ENCODE measurements around the gene CDH26. TPM values are rescaled to one million over a fixed set of nuclear protein-coding genes. Genes with fewer than 3 reads are reported as not detected.

CDH26 gene
- total RNA-seq, 2 experiments from 2014 or later = 1.0 to 1.7 TPM

GRCh38 chr20:60057123-60057865 lies 99.1 kb downstream of the CDH26 start:
- Mint-ChIP-seq H3K27me3 (no peaks in the 10 kb centered on the region), H3K4me1 (ENCODE audit: low read depth) (peaks cover 37% of the 10 kb centered on the region), H3K9me3 (no peaks in the 10 kb centered on the region), H3K4me3 (peak overlapping the region; percentile 64), H3K27ac (peak overlapping the region; percentile 87), H3K36me3 (ENCODE audit: low read depth) (no peaks in the 10 kb centered on the region)
- peak; percentile 76 for TF ChIP-seq CTCF (IDR thresholded peaks at IDR 0.05)
- intact Hi-C loops (cut with micrococcal nuclease) = loop anchor here (10.0 kb wide), 1 partner anchor 112 kb away; the partner anchor contains the start of genes FAM217B and PPP1R3D
- peak; percentile 81 for DNase-seq
- ATAC-seq = peak; percentile 71
- ChIA-PET POLR2A (interaction anchor here (1.0 to 2.1 kb wide), 3 partner anchors 26 to 123 kb away, joined by 3 to 6 read pairs (median 3); partner anchors contain the start of genes FAM217B and PPP1R3D), CTCF (interaction anchor here (0.7 to 4.3 kb wide), 23 partner anchors 8 to 1172 kb away, joined by 3 to 24 read pairs (median 4); partner anchors contain the start of genes FAM217B, PPP1R3D and SYCP2)

GRCh38 chr20:60057866-60058807 lies 99.9 kb downstream of the CDH26 start:
- Mint-ChIP-seq H3K27ac (peak overlapping the region; percentile 87), H3K4me1 (ENCODE audit: low read depth) (peaks cover 37% of the 10 kb centered on the region), H3K27me3 (no peaks in the 10 kb centered on the region), H3K36me3 (ENCODE audit: low read depth) (no peaks in the 10 kb centered on the region), H3K9me3 (no peaks in the 10 kb centered on the region), H3K4me3 (peak overlapping the region; percentile 29)
- no peak for TF ChIP-seq CTCF (IDR thresholded peaks at IDR 0.05)
- DNase-seq (peak; percentile 53), ATAC-seq (peak; percentile 45)
- POLR2A ChIA-PET = interaction anchor here (1.1 to 2.1 kb wide), 2 partner anchors 26 to 118 kb away, joined by 3 to 6 read pairs; partner anchors contain the start of genes FAM217B and PPP1R3D
- CTCF ChIA-PET = interaction anchor here (0.7 to 4.3 kb wide), 22 partner anchors 8 to 1171 kb away, joined by 3 to 24 read pairs (median 4); partner anchors contain the start of genes FAM217B, PPP1R3D and SYCP2
- intact Hi-C loops (cut with micrococcal nuclease) = loop anchor here (10.0 kb wide), 1 partner anchor 113 kb away; the partner anchor contains the start of genes FAM217B and PPP1R3D

- no peak for TF ChIP-seq CTCF (IDR thresholded peaks at IDR 0.05)
- ATAC-seq = no peak
- H3K9me3 Mint-ChIP-seq = no peaks in the 10 kb centered on the region
- DNase-seq = no peak
- H3K4me1 Mint-ChIP-seq (ENCODE audit: low read depth) = peaks cover 43% of the 10 kb centered on the region
- H3K4me3 Mint-ChIP-seq = no peak overlapping the region
- H3K27ac Mint-ChIP-seq = peak overlapping the region; percentile 87
- no peaks in the 10 kb centered on the region for H3K36me3 Mint-ChIP-seq (ENCODE audit: low read depth)
- no peaks in the 10 kb centered on the region for H3K27me3 Mint-ChIP-seq
- ChIA-PET POLR2A (no interaction called here), CTCF (interaction anchor here (1.1 to 4.3 kb wide), 5 partner anchors 79 to 203 kb away, joined by 3 to 24 read pairs (median 7); partner anchors contain the start of genes FAM217B and PPP1R3D)
- intact Hi-C loops (cut with micrococcal nuclease) = loop anchor here (10.0 kb wide), 1 partner anchor 114 kb away; the partner anchor contains the start of genes FAM217B and PPP1R3D
These were observed 100.7 kb downstream of the CDH26 start for GRCh38 chr20:60058879-60059278.

GRCh38 chr20:60060006-60060557 lies 101.9 kb downstream of the CDH26 start:
- Mint-ChIP-seq H3K27ac (no peak overlapping the region), H3K9me3 (no peaks in the 10 kb centered on the region), H3K4me3 (no peak overlapping the region), H3K36me3 (ENCODE audit: low read depth) (no peaks in the 10 kb centered on the region), H3K4me1 (ENCODE audit: low read depth) (peaks cover 41% of the 10 kb centered on the region), H3K27me3 (no peaks in the 10 kb centered on the region)
- intact Hi-C loops (cut with micrococcal nuclease) = no loop called here
- POLR2A ChIA-PET = no interaction called here
- ATAC-seq = no peak
- no peak for TF ChIP-seq CTCF (IDR thresholded peaks at IDR 0.05)
- no peak for DNase-seq
- CTCF ChIA-PET = no interaction called here

All from activated CD8-positive, alpha-beta T cell treated with anti-CD3 and anti-CD28 coated beads for 36 hours (primary cell).